HL-60 (cell line): ENCODE data around the gene ZNF618.

Experiments
- DNase-seq, 2 experiments: peaks; one replicate each; pipeline ENCODE4 v3.0.0-alpha.2; 2010 to 2020; ENCODE audit warnings: low read depth in 1 of 2, low spot score in 1 of 2
- H3K27ac ChIP-seq: fragments of 250-450 bp; sonication (Bioruptor Pico); replicated peaks from 2 replicates; pipeline ENCODE4 v1.5.1; 2020; ENCODE audit warnings: mild to moderate bottlenecking, moderate library complexity
- H3K27me3 ChIP-seq: fragments of 250-450 bp; sonication (Bioruptor Pico); 2 replicates; pipeline ENCODE4 v1.5.1; 2021; ENCODE audit warnings: mild to moderate bottlenecking, moderate library complexity; ENCODE audit not compliant: insufficient read depth, poor library complexity, severe bottlenecking
- H3K4me3 ChIP-seq: replicated peaks from 2 replicates; pipeline ENCODE4 v1.5.1; 2011; ENCODE audit warnings: mild to moderate bottlenecking, control low read depth, low read length; ENCODE audit not compliant: insufficient read depth
- GABPA ChIP-seq: IDR thresholded peaks from 2 replicates; pipeline ENCODE4 v1.6.1; 2012; ENCODE audit warnings: low read depth
- POLR2AphosphoS5 ChIP-seq: IDR thresholded peaks from 2 replicates; pipeline ENCODE4 v1.6.1; 2012; ENCODE audit warnings: low read depth
- SPI1 ChIP-seq: IDR thresholded peaks from 2 replicates; pipeline ENCODE4 v1.6.1; 2012; ENCODE audit warnings: low read depth, mild to moderate bottlenecking, borderline replicate concordance
- TF ChIP-seq, protein P1 (sequence below): IDR thresholded peaks from one replicate; pipeline ENCODE4 v1.5.1; 2011; ENCODE audit warnings: low read length, control low read depth, inconsistent platforms; ENCODE audit not compliant: insufficient read depth
- TF ChIP-seq, protein P2 (sequence below): IDR thresholded peaks from 2 replicates; pipeline ENCODE4 v1.6.1; 2012; ENCODE audit warnings: low read depth; ENCODE audit not compliant: insufficient replicate concordance

The ZNF618 gene

GRCh38 chr9:114005371-114006154 is 129.5 kb downstream of the ZNF618 start:
- H3K27me3 ChIP-seq, result no peaks in the 10 kb centered on the region
- H3K4me3 ChIP-seq, result no peak overlapping the region
- no peak for DNase-seq
- TF ChIP-seq, protein P1, sequence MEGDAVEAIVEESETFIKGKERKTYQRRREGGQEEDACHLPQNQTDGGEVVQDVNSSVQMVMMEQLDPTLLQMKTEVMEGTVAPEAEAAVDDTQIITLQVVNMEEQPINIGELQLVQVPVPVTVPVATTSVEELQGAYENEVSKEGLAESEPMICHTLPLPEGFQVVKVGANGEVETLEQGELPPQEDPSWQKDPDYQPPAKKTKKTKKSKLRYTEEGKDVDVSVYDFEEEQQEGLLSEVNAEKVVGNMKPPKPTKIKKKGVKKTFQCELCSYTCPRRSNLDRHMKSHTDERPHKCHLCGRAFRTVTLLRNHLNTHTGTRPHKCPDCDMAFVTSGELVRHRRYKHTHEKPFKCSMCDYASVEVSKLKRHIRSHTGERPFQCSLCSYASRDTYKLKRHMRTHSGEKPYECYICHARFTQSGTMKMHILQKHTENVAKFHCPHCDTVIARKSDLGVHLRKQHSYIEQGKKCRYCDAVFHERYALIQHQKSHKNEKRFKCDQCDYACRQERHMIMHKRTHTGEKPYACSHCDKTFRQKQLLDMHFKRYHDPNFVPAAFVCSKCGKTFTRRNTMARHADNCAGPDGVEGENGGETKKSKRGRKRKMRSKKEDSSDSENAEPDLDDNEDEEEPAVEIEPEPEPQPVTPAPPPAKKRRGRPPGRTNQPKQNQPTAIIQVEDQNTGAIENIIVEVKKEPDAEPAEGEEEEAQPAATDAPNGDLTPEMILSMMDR, result no peak
- TF ChIP-seq SPI1 (no peak), POLR2AphosphoS5 (no peak), GABPA (no peak)
- TF ChIP-seq, protein P2, sequence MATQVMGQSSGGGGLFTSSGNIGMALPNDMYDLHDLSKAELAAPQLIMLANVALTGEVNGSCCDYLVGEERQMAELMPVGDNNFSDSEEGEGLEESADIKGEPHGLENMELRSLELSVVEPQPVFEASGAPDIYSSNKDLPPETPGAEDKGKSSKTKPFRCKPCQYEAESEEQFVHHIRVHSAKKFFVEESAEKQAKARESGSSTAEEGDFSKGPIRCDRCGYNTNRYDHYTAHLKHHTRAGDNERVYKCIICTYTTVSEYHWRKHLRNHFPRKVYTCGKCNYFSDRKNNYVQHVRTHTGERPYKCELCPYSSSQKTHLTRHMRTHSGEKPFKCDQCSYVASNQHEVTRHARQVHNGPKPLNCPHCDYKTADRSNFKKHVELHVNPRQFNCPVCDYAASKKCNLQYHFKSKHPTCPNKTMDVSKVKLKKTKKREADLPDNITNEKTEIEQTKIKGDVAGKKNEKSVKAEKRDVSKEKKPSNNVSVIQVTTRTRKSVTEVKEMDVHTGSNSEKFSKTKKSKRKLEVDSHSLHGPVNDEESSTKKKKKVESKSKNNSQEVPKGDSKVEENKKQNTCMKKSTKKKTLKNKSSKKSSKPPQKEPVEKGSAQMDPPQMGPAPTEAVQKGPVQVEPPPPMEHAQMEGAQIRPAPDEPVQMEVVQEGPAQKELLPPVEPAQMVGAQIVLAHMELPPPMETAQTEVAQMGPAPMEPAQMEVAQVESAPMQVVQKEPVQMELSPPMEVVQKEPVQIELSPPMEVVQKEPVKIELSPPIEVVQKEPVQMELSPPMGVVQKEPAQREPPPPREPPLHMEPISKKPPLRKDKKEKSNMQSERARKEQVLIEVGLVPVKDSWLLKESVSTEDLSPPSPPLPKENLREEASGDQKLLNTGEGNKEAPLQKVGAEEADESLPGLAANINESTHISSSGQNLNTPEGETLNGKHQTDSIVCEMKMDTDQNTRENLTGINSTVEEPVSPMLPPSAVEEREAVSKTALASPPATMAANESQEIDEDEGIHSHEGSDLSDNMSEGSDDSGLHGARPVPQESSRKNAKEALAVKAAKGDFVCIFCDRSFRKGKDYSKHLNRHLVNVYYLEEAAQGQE, result no peak
- H3K27ac ChIP-seq, result no peak overlapping the region

GRCh38 chr9:114006155-114006550 is 130.0 kb downstream of the ZNF618 start:
- TF ChIP-seq GABPA (no peak), POLR2AphosphoS5 (no peak), SPI1 (no peak)
- TF ChIP-seq, protein P2, result no peak
- TF ChIP-seq, protein P1, result no peak
- DNase-seq, result no peak
- no peaks in the 10 kb centered on the region for H3K27me3 ChIP-seq
- H3K4me3 ChIP-seq, result no peak overlapping the region
- no peak overlapping the region for H3K27ac ChIP-seq

- no peak overlapping the region for H3K27ac ChIP-seq
- TF ChIP-seq, protein P1, result no peak
- TF ChIP-seq GABPA (no peak), SPI1 (no peak), POLR2AphosphoS5 (no peak)
- TF ChIP-seq, protein P2, result no peak
- H3K4me3 ChIP-seq, result no peak overlapping the region
- no peaks in the 10 kb centered on the region for H3K27me3 ChIP-seq
- no peak for DNase-seq
Observed at GRCh38 chr9:114006931-114007691, 131.0 kb downstream of the ZNF618 start.
